Measurements from ENCODE around the gene ATF7IP2. TPM values are rescaled to one million over a fixed set of nuclear protein-coding genes. Genes with fewer than 3 reads are reported as not detected.

ATF7IP2 gene
- total and polyA plus RNA-seq, 10 of the 15 experiments (the other 5 are each of a cell fraction or from before 2014, with no cell fraction given), result 24.6 to 82.1 (median 51.9) TPM

- ATAC-seq, result peak; percentile 54
- H3K4me1 ChIP-seq (ENCODE audit: control insufficient read depth, insufficient read depth, low read length), result peaks cover 8% of the 10 kb centered on the region
- no peak for DNase-seq (ENCODE audit: low read depth, low spot score)
- H3K27ac ChIP-seq (ENCODE audit: control insufficient read depth, insufficient read depth), result peak overlapping the region; percentile 2; the same call in 1 of the 2 replicates
- no peak overlapping the region for H3K9ac ChIP-seq (ENCODE audit: control insufficient read depth, insufficient read depth, low read length)
- RAD21 ChIA-PET (ENCODE audit: unreplicated experiment), result interaction anchor here (0.6 to 7.3 kb wide), 38 partner anchors 9 to 1379 kb away, joined by 3 to 92 read pairs (median 4); partner anchors contain the start of genes ATF7IP2, DEXI and NUBP1
- H3K4me2 ChIP-seq (ENCODE audit: control insufficient read depth, insufficient read depth), result peak overlapping the region; percentile 44; the same call in 1 of the 2 replicates
- H4K20me1 ChIP-seq (ENCODE audit: control insufficient read depth, insufficient read depth), result no peaks in the 10 kb centered on the region
- H3K9me3 ChIP-seq (replicated peaks; ENCODE audit: control insufficient read depth, insufficient read depth, low read length), result no peaks in the 10 kb centered on the region; the same call in 2 of the 3 replicates
- intact Hi-C loops (cut with micrococcal nuclease; ENCODE audit: unreplicated experiment), result loop anchor here (1.0 to 2.0 kb wide), 2 partner anchors 223 to 404 kb away; no protein-coding TSS in a partner anchor
- H3K4me3 ChIP-seq, result no peak overlapping the region
- POLR2A ChIA-PET, result interaction anchor here (0.6 to 2.1 kb wide), 6 partner anchors 60 to 1423 kb away, joined by 3 to 10 read pairs (median 3); no protein-coding TSS in a partner anchor
- FAIRE-seq, result peak; percentile 92
- no peaks in the 10 kb centered on the region for H3K36me3 ChIP-seq (ENCODE audit: control insufficient read depth in 2 of 2, insufficient read depth in 2 of 2, low read length in 1 of 2)
- in situ Hi-C loops (cut with MboI), result loop anchor here (5.0 kb wide), 1 partner anchor 223 kb away; no protein-coding TSS in a partner anchor
- peak overlapping the region; percentile 51 for H2AFZ ChIP-seq (ENCODE audit: control insufficient read depth, low read depth, low read length)
- CTCF ChIA-PET, result interaction anchor here (0.6 to 5.7 kb wide), 72 partner anchors 9 to 1949 kb away, joined by 3 to 191 read pairs (median 4); partner anchors contain the start of gene CIITA
- whole genome bisulfite sequencing (ENCODE audit: insufficient coverage, insufficient replicate concordance, low lambda C conversion rate, missing lambda C conversion rate), result 25% methylated on average over 6 of the region's 6 CpGs
- no peaks in the 10 kb centered on the region for H3K27me3 ChIP-seq (replicated peaks in 1 of 2; ENCODE audit: control insufficient read depth in 2 of 2, insufficient read depth in 2 of 2, low read length in 1 of 2)
- BruUV-seq (replicated peaks), result no TSS peak
- SMC1A ChIA-PET (ENCODE audit: uncharacterized antibody, unreplicated experiment), result interaction anchor here (0.6 to 12.7 kb wide), 42 partner anchors 10 to 735 kb away, joined by 3 to 193 read pairs (median 4); partner anchors contain the start of genes CIITA, NUBP1 and TEKT5
- peak; percentile 58; the same call in 1 of the 2 replicates for TF ChIP-seq MEF2A (IDR thresholded peaks at IDR 0.05; ENCODE audit: insufficient read depth, low read depth, low read length)
- TF ChIP-seq IRF4 (IDR thresholded peaks at IDR 0.05; ENCODE audit: low read depth, low read length), result no peak
- TF ChIP-seq SMC3 (IDR thresholded peaks at IDR 0.05; ENCODE audit: borderline replicate concordance, low read length), result peak; percentile 93
- TF ChIP-seq, protein P1, sequence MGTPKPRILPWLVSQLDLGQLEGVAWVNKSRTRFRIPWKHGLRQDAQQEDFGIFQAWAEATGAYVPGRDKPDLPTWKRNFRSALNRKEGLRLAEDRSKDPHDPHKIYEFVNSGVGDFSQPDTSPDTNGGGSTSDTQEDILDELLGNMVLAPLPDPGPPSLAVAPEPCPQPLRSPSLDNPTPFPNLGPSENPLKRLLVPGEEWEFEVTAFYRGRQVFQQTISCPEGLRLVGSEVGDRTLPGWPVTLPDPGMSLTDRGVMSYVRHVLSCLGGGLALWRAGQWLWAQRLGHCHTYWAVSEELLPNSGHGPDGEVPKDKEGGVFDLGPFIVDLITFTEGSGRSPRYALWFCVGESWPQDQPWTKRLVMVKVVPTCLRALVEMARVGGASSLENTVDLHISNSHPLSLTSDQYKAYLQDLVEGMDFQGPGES (IDR thresholded peaks at IDR 0.05), result no peak
- TF ChIP-seq FOXM1 (IDR thresholded peaks at IDR 0.05; ENCODE audit: low read depth, low read length), result 0 out of 2 replicates have a peak, but pooled peaks have one; percentile 19
- 0 out of 2 replicates have a peak, but pooled peaks have one; percentile 39 for TF ChIP-seq YY1 (IDR thresholded peaks at IDR 0.05; ENCODE audit: low read depth, low read length)
- TF ChIP-seq RAD21 (IDR thresholded peaks at IDR 0.05; ENCODE audit: insufficient read depth, low read depth, low read length), result peak; percentile 87
- TF ChIP-seq PML (IDR thresholded peaks at IDR 0.05; ENCODE audit: low read length), result 0 out of 2 replicates have a peak, but pooled peaks have one; percentile 30
- peak; percentile 86 for TF ChIP-seq ZNF384 (IDR thresholded peaks at IDR 0.05; ENCODE audit: borderline replicate concordance, low read depth, low read length)
- TF ChIP-seq CTCF (IDR thresholded peaks at IDR 0.05 in 2 of 3, conservative IDR thresholded peaks at IDR 0.05 in 1 of 3; ENCODE audit: control insufficient read depth in 2 of 3, extremely low read depth in 1 of 3, insufficient read depth in 1 of 3, low read depth in 3 of 3, low read length in 3 of 3), result peak; percentile 48 to 71 (median 57); a peak in 5 of 6 replicates
- H3K79me2 ChIP-seq (ENCODE audit: control insufficient read depth, insufficient read depth, low read length), result no peaks in the 10 kb centered on the region
Observed at GRCh38 chr16:10514369-10515055, 128.7 kb downstream of the ATF7IP2 start.

Measured in GM12878 (cell line).